Measurements from ENCODE around the gene PDGFB. TPM values are rescaled to one million over a fixed set of nuclear protein-coding genes. Genes with fewer than 3 reads are reported as not detected.

The PDGFB gene
- total and polyA plus RNA-seq, 9 of the 15 experiments (the other 6 are each of a cell fraction or from before 2014, with no cell fraction given), result 0.07 to 4.0 (median 0.48) TPM; not detected in 1

DNA sequence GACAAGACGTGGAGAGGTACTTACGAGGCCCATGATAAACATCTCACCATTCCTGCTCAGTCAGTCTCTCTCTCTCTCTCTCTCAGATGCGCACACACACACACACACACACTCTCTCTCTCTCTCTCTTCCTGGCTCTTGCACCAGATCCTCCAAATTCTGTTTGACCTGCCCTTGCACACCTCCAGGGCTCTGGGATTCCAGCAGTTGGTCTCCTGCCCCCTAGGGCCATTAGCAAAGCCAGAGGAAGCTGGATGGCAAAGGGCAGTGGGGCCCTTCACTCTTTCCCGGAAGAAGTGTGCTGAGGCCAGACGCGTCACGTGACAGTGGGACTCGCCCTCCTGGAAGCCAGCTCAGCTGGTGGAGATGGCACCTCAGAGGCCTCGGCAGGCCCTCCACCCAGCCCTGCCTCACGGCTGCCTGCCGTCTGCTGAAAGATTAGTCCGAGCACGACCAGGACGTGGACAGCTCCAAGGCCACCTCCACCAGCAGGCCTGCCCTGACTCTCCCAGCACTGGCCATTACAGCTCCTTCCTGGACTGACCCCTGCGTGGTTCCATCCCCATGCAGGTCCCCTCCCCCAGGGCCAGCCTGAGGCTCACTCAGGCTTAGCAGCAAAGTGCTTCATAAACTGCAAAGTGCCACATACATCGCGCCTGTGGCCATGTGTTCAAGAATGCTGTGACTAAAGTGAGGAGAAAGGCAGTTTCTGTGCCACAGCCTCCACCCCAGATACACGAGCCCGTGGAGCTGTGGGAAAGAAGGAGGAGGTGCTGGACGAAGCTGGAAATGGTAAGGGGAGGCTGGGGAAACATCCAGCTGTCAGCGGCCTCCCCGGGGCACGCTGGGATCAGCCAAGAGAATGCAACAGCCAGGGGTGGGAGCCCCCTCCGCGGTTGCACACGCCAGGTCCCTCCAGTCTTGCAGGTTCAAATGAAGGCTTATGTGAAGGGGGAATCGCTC is 3.7 kb downstream of the PDGFB start (continued):
- TF ChIP-seq, protein P1, sequence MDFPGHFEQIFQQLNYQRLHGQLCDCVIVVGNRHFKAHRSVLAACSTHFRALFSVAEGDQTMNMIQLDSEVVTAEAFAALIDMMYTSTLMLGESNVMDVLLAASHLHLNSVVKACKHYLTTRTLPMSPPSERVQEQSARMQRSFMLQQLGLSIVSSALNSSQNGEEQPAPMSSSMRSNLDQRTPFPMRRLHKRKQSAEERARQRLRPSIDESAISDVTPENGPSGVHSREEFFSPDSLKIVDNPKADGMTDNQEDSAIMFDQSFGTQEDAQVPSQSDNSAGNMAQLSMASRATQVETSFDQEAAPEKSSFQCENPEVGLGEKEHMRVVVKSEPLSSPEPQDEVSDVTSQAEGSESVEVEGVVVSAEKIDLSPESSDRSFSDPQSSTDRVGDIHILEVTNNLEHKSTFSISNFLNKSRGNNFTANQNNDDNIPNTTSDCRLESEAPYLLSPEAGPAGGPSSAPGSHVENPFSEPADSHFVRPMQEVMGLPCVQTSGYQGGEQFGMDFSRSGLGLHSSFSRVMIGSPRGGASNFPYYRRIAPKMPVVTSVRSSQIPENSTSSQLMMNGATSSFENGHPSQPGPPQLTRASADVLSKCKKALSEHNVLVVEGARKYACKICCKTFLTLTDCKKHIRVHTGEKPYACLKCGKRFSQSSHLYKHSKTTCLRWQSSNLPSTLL (IDR thresholded peaks at IDR 0.05), result no peak
- TF ChIP-seq TFAP4 (CRISPR knock-in tag; IDR thresholded peaks at IDR 0.05; ENCODE audit: borderline replicate concordance), result peak; percentile 69
- peak; percentile 17; the same call in 1 of the 2 replicates for TF ChIP-seq HDAC8 (tag; IDR thresholded peaks at IDR 0.05)
- TF ChIP-seq SMARCA4 (IDR thresholded peaks at IDR 0.05), result peak; percentile 77
- TF ChIP-seq, protein P2, sequence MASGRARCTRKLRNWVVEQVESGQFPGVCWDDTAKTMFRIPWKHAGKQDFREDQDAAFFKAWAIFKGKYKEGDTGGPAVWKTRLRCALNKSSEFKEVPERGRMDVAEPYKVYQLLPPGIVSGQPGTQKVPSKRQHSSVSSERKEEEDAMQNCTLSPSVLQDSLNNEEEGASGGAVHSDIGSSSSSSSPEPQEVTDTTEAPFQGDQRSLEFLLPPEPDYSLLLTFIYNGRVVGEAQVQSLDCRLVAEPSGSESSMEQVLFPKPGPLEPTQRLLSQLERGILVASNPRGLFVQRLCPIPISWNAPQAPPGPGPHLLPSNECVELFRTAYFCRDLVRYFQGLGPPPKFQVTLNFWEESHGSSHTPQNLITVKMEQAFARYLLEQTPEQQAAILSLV (tag; IDR thresholded peaks at IDR 0.05), result no peak
- TF ChIP-seq RCOR1 (IDR thresholded peaks at IDR 0.05; ENCODE audit: borderline replicate concordance in 1 of 2, low read depth in 2 of 2, low read length in 2 of 2), result 0 out of 4 replicates have a peak, but pooled peaks of 1 of the 2 experiments have one; percentile 11
- TF ChIP-seq LCOR (CRISPR knock-in tag; IDR thresholded peaks at IDR 0.05), result no peak
- peak; percentile 70 for TF ChIP-seq MGA (IDR thresholded peaks at IDR 0.05)
- no peak for TF ChIP-seq KDM4B (IDR thresholded peaks at IDR 0.05; ENCODE audit: borderline replicate concordance in 2 of 2, low read depth in 1 of 2)
- peak; percentile 42; the same call in 1 of the 2 replicates for TF ChIP-seq ATF7 (IDR thresholded peaks at IDR 0.05)

Measured in K562 (cell line).